ENCODE measurements around the gene VPREB1.
"Not testable (repeated sequence)": the region's sequence is repeated elsewhere in the genome, so short reads cannot be mapped to it uniquely, and the experiment has no call there.

The VPREB1 gene

DNA sequence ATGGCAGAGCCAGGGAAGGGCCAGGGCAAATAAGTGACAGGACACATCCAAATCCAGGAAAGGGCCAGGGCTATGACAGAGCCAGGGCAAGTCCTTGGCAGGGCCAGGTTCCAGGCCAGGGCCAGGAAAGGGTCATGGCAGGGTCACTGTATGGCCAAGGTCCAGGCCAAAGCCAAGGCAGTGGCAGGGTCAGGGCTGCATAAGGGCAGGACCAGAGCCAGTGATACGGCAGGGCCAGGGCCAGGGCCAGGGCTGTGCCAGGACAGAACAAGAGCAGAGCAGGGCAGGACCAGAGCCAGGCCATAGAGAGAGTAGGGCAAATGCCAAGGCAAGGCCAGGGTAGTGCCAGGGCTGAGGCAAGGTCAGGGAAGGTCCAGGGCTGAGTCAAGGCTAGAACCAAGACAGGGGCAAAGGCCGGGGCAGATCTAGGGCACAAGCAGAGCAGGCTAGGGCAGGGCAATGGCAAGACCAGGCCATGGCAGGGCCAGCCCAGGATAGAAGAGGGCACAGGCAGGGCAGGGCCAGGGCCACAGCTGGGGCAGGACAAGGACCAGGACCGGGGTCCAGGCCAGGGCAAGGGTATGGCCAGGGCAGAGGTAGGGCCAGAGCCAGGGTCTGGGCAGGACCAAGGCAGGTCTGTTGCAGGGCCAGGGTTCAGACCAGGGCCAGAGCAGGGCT, 46.7 kb downstream of the VPREB1 start:
- H3K9me3 ChIP-seq (ENCODE audit: control insufficient read depth, low read depth, low read length); H3K4me3 ChIP-seq (ENCODE audit: low read length); H3K27ac ChIP-seq (ENCODE audit: low read length); H3K36me3 ChIP-seq (ENCODE audit: control insufficient read depth, low read depth, low read length); H3K9ac ChIP-seq (ENCODE audit: low read length); H3K27me3 ChIP-seq (ENCODE audit: control insufficient read depth, insufficient read depth, low read length); H3K4me1 ChIP-seq (ENCODE audit: control insufficient read depth, low read depth, low read length): not testable (repeated sequence)

DNA sequence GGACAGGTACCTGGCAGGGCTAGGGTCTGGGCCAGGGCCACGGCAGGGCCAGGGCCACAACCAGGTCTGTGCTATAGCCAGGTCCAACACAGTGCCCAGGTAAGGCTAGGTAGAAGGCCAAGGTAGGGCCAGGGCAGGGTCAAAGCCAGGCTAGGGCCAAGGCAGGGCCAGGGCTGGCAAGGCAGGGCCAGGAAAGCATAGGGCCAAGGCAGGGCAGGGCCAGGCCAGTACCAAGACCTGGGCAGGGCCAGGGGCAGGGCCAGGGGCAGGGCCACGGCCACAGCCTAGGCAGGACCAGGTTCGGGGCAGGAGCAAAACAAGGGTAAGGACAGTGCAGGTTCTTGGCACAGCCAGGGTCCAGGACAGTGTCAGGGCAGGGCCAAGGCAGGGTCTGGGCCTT, 48.1 kb downstream of the VPREB1 start:
- not testable (repeated sequence) for H3K4me1 ChIP-seq (ENCODE audit: control insufficient read depth, low read depth, low read length); H3K4me3 ChIP-seq (ENCODE audit: low read length); H3K27ac ChIP-seq (ENCODE audit: low read length); H3K36me3 ChIP-seq (ENCODE audit: control insufficient read depth, low read depth, low read length); H3K9me3 ChIP-seq (ENCODE audit: control insufficient read depth, low read depth, low read length); H3K27me3 ChIP-seq (ENCODE audit: control insufficient read depth, insufficient read depth, low read length); H3K9ac ChIP-seq (ENCODE audit: low read length)

DNA sequence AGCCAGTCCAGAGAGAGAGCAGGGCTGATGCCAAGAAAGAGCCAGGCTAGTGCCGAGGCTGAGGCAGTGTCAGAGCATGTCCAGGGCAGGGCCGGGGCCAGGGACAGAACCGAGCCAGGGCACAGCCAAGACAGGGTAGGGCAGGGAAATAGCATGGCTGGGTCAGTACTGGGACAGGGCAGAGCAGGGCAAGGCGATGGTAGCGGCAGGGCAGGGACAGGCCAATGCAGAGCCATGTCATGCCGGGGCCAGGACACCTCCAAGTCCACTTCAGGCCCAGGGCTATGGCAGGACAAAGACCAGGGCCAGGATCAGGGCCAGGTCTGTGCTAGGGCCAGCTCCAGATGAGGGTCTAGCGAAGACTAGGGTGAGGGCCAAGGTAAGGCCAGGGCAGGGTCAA, 48.9 kb downstream of the VPREB1 start:
- H3K4me1 ChIP-seq (ENCODE audit: control insufficient read depth, low read depth, low read length): not testable (repeated sequence)

DNA sequence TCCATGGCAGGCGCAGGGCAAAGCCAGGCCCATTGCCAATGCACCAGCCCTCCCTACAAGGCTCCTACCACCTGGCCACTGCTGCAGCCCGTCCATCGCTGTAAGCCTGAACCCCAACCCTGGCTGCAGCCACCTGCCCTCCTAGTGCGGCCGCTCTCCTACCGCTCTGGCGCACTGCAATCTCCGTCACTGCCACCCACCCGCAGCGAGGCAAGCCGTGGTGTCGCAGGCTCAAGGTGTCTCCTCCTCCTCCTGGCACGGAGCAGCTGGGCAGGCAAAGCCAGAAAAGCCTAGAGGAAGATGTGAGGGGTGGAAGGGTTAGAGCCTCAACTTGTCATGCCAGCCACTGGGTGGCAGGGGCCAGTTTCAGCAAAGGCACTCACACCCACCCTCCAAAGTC, 50.1 kb downstream of the VPREB1 start:
- not testable (repeated sequence) for H3K27ac ChIP-seq (ENCODE audit: low read length); H3K9me3 ChIP-seq (ENCODE audit: control insufficient read depth, low read depth, low read length); H3K9ac ChIP-seq (ENCODE audit: low read length); H3K36me3 ChIP-seq (ENCODE audit: control insufficient read depth, low read depth, low read length); H3K4me1 ChIP-seq (ENCODE audit: control insufficient read depth, low read depth, low read length); H3K4me3 ChIP-seq (ENCODE audit: low read length); H3K27me3 ChIP-seq (ENCODE audit: control insufficient read depth, insufficient read depth, low read length)

More for the DNA sequence above, 48.9 kb downstream of the VPREB1 start:
- not testable (repeated sequence) for H3K9me3 ChIP-seq (ENCODE audit: control insufficient read depth, low read depth, low read length); H3K9ac ChIP-seq (ENCODE audit: low read length); H3K27ac ChIP-seq (ENCODE audit: low read length); H3K36me3 ChIP-seq (ENCODE audit: control insufficient read depth, low read depth, low read length); H3K27me3 ChIP-seq (ENCODE audit: control insufficient read depth, insufficient read depth, low read length); H3K4me3 ChIP-seq (ENCODE audit: low read length)
